Osteoblast (primary cell): ENCODE measurements around the gene CLTRN. TPM values are rescaled to one million over a fixed set of nuclear protein-coding genes. Genes with fewer than 3 reads are reported as not detected.

Experiments
- DNase-seq: peaks from one replicate; pipeline ENCODE4 v3.0.0; 2011; ENCODE audit warnings: low spot score, mixed read lengths; ENCODE audit not compliant: insufficient read length; ENCODE audit errors: missing footprints
- H2AFZ ChIP-seq: 2 replicates; pipeline ENCODE4 v1.6.0; 2011; ENCODE audit warnings: mild to moderate bottlenecking, low read length
- H3K27ac ChIP-seq: 2 replicates; pipeline ENCODE4 v1.5.1; 2011; ENCODE audit warnings: mild to moderate bottlenecking, low read depth, low read length, moderate library complexity
- H3K27me3 ChIP-seq: 2 replicates; pipeline ENCODE4 v1.6.0; 2012; ENCODE audit warnings: mild to moderate bottlenecking, control low read depth, inconsistent platforms, low read length, moderate library complexity; ENCODE audit not compliant: insufficient read depth
- H3K36me3 ChIP-seq: 2 replicates; pipeline ENCODE4 v1.5.1; 2011; ENCODE audit warnings: mild to moderate bottlenecking, low read length, control low read depth, moderate library complexity; ENCODE audit not compliant: insufficient read depth
- H3K4me1 ChIP-seq: 2 replicates; pipeline ENCODE4 v1.5.1; 2011; ENCODE audit warnings: mild to moderate bottlenecking, low read length, control low read depth, moderate library complexity; ENCODE audit not compliant: insufficient read depth
- H3K4me2 ChIP-seq: 2 replicates; pipeline ENCODE4 v1.6.0; 2011; ENCODE audit warnings: mild to moderate bottlenecking, low read length; ENCODE audit not compliant: insufficient read depth
- H3K4me3 ChIP-seq: fragments of 200-600 bp; sonication (generic); 3 replicates; pipeline ENCODE4 v1.5.1; 2012; ENCODE audit warnings: mild to moderate bottlenecking, low read length, inconsistent platforms; ENCODE audit not compliant: insufficient read depth
- H3K79me2 ChIP-seq: 2 replicates; pipeline ENCODE4 v1.6.0; 2012; ENCODE audit warnings: mild to moderate bottlenecking, low read length, control low read depth, inconsistent platforms; ENCODE audit not compliant: insufficient read depth
- H3K9me3 ChIP-seq: 2 replicates; pipeline ENCODE4 v1.5.1; 2011; ENCODE audit warnings: low read depth, low read length, control low read depth
- H4K20me1 ChIP-seq: 2 replicates; pipeline ENCODE4 v1.6.0; 2012; ENCODE audit warnings: mild to moderate bottlenecking, low read length, control low read depth; ENCODE audit not compliant: insufficient read depth
- total RNA-seq: library from RNA; depleted of rRNA; stranded (reverse); fragments of >200 nt; gene quantifications from 2 replicates; pipeline ENCODE4 v1.2.3, GENCODE V29; 2012
- TF ChIP-seq, protein P1 (sequence below): IDR thresholded peaks from 2 replicates; pipeline ENCODE4 v1.5.1; 2011; ENCODE audit warnings: mild to moderate bottlenecking, low read depth, low read length, moderate library complexity; ENCODE audit errors: extremely low read depth

CLTRN gene
- total RNA-seq, 1 donor, result 0.36 TPM

DNA sequence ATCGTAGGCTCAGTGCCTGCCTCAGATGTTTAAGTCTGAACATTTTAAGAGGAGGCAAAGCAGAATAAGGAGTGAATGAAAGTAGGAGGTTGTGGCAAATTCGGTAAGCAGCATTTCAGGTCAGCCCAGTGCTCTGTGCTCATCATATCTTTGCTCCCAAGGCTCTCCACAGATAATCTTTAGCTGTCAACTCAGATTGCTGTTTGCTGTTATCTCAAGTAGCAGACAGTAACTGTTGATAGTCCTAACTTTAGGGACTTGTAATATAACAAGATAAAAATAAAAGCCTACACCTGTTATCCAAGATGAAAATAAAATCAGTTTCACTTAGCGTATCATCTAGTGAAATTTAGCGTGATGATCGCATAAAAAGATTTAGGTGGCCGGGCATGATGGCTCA lies 18.6 kb upstream of the CLTRN start:
- no peak overlapping the region for H3K27ac ChIP-seq
- peaks cover 11% of the 10 kb centered on the region for H3K36me3 ChIP-seq
- TF ChIP-seq, protein P1, sequence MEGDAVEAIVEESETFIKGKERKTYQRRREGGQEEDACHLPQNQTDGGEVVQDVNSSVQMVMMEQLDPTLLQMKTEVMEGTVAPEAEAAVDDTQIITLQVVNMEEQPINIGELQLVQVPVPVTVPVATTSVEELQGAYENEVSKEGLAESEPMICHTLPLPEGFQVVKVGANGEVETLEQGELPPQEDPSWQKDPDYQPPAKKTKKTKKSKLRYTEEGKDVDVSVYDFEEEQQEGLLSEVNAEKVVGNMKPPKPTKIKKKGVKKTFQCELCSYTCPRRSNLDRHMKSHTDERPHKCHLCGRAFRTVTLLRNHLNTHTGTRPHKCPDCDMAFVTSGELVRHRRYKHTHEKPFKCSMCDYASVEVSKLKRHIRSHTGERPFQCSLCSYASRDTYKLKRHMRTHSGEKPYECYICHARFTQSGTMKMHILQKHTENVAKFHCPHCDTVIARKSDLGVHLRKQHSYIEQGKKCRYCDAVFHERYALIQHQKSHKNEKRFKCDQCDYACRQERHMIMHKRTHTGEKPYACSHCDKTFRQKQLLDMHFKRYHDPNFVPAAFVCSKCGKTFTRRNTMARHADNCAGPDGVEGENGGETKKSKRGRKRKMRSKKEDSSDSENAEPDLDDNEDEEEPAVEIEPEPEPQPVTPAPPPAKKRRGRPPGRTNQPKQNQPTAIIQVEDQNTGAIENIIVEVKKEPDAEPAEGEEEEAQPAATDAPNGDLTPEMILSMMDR, result no peak
- no peaks in the 10 kb centered on the region for H3K9me3 ChIP-seq
- DNase-seq, result no peak
- peaks cover 55% of the 10 kb centered on the region for H4K20me1 ChIP-seq
- H3K4me3 ChIP-seq, result no peak overlapping the region
- no peak overlapping the region for H3K4me2 ChIP-seq
- no peaks in the 10 kb centered on the region for H3K27me3 ChIP-seq
- H3K4me1 ChIP-seq, result no peaks in the 10 kb centered on the region
- no peak overlapping the region for H2AFZ ChIP-seq
- H3K79me2 ChIP-seq, result peaks cover 70% of the 10 kb centered on the region

DNA sequence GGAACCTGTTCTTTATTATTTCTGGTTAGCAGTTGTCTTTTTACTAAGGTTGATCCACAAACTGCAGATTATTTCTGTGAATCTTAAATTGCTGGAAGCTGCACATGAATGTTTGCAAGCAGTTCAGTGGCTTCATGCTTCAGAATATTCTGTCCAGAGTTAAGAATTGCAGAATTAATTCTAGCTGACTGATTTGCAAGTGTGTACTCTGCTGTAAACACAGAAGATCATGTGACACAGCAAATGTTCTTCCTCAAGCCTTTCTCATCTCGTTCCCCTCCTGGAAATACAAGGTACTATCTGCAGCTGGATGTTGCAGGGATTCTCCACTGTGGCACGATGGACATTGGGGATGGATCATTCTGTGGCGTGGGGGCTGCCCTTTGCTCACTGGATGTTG lies 16.8 kb upstream of the CLTRN start:
- Histone ChIP-seq H3K36me3 (peaks cover 11% of the 10 kb centered on the region), H4K20me1 (peaks cover 45% of the 10 kb centered on the region), H3K4me1 (peaks cover 6% of the 10 kb centered on the region), H2AFZ (no peak overlapping the region), H3K4me3 (no peak overlapping the region), H3K4me2 (no peak overlapping the region), H3K27me3 (no peaks in the 10 kb centered on the region), H3K27ac (no peak overlapping the region), H3K9me3 (no peaks in the 10 kb centered on the region), H3K79me2 (peaks cover 78% of the 10 kb centered on the region)
- DNase-seq, result no peak
- TF ChIP-seq, protein P1, result no peak

DNA sequence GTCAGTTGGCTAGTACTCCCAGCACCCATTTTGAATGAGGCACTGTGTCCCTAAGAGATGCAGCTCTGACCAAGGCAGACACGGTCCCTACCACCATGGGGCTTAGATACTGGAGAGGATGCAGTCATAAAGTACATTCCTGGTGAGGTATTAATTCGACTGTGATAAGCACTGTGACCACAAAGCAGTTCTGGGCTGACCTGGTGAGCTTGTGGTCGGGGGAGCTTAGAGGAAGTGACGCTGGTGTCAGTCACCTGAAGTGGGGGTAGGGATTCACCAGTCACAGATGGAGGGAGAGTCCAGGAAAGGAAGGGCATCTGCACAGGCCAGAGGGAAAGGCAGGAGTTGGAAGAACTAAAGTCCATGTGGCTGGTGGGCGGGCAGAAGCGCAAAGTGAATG lies 15.8 kb upstream of the CLTRN start:
- no peaks in the 10 kb centered on the region for H3K27me3 ChIP-seq

DNA sequence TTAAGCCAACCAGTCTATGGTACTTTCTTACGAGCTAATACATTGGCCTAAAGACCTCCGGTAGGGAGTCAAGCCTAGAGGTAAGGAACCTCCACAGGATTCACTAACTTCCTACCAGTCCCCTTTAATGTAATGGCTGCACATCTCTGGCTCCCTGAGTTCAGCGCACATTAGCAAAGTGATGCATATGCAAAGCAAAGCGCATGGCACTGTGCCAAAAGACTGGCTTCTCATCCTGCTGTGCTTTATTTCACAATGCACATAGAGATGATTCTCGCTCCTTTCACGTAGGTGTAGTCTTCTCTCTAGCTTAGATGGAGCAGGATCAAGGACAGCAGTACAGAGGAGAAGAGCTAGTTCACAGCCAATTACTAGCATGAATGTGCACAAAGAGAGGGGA lies 14.6 kb upstream of the CLTRN start:
- no peak overlapping the region for H2AFZ ChIP-seq
- peaks cover 15% of the 10 kb centered on the region for H3K4me1 ChIP-seq
- H3K36me3 ChIP-seq, result peaks cover 11% of the 10 kb centered on the region
- H3K27me3 ChIP-seq, result no peaks in the 10 kb centered on the region
- H3K27ac ChIP-seq, result no peak overlapping the region
- H3K4me2 ChIP-seq, result no peak overlapping the region
- H3K79me2 ChIP-seq, result peaks cover 79% of the 10 kb centered on the region
- TF ChIP-seq, protein P1, result no peak
- H3K4me3 ChIP-seq, result no peak overlapping the region
- peaks cover 38% of the 10 kb centered on the region for H4K20me1 ChIP-seq
- no peaks in the 10 kb centered on the region for H3K9me3 ChIP-seq
- DNase-seq, result no peak

More for the DNA sequence above, 15.8 kb upstream of the CLTRN start:
- no peak for DNase-seq
- TF ChIP-seq, protein P1, result no peak
- H3K79me2 ChIP-seq, result peaks cover 85% of the 10 kb centered on the region
- H3K4me1 ChIP-seq, result peaks cover 11% of the 10 kb centered on the region
- H3K36me3 ChIP-seq, result peaks cover 11% of the 10 kb centered on the region
- no peak overlapping the region for H2AFZ ChIP-seq
- H3K9me3 ChIP-seq, result no peaks in the 10 kb centered on the region
- H3K4me3 ChIP-seq, result no peak overlapping the region
- H4K20me1 ChIP-seq, result peaks cover 46% of the 10 kb centered on the region
- H3K4me2 ChIP-seq, result no peak overlapping the region
- H3K27ac ChIP-seq, result no peak overlapping the region
